Superior temporal gyrus (tissue), 1 donor: ENCODE data around the gene AIRE.
"Not testable (repeated sequence)": the region's sequence is repeated elsewhere in the genome, so short reads cannot be mapped to it uniquely, and the experiment has no call there.

Experiments used
- DNase-seq: peaks from one replicate; pipeline ENCODE4 v3.0.0-alpha.2; 2016; ENCODE audit errors: extremely low spot score

AIRE gene

DNA sequence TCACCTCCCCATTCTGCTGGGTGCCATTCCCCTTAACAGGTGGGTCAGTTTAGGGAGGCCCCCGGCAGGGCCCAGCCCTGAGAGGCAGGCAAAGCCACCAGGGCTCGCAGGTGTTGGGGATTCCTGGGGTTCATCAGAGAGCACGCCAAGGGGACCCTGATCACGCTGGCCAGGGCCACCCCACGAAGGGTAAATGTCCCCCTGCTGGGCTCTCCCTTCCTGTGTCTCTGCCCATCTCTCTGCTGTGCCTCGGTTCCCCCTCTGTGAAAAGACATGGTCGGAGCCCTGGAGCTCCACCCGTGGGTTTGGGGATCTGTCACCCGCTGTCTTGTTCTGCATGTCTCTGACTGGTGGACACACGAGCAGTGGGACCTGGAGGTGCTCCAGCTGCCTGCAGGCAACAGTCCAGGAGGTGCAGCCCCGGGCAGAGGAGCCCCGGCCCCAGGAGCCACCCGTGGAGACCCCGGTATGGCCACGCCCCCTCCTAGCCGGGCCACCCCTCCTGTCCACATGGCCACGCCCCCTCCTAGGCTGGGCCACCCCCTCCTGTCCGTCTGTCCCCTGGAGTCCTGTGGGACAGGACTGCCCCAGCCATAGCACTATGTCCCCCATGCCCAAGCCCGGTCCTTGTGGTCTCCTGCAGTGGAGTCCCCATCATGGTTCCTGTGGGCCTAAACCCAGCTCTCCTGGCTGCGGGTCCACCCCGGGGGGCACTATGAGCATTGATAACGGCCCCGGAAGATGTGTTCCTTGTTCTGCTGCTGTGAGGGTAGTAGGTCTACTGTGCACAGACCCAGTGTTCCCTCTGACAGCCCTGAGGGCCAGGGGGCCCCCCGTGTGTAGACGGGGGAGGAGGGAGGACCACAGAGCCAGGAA lies 6.5 kb downstream of the AIRE start:
- DNase-seq: no peak

DNA sequence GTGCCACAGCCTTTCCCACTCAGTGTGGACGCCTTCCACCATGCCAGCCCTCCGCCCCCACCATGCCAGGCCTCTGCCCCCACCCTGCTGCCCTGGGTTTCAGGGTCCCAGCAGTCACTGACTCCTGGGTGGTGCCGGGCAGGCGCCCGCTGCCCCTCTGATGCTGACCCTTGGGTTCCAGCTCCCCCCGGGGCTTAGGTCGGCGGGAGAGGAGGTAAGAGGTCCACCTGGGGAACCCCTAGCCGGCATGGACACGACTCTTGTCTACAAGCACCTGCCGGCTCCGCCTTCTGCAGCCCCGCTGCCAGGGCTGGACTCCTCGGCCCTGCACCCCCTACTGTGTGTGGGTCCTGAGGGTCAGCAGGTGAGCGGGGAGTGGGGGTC lies 7.1 kb downstream of the AIRE start:
- DNase-seq: no peak

DNA sequence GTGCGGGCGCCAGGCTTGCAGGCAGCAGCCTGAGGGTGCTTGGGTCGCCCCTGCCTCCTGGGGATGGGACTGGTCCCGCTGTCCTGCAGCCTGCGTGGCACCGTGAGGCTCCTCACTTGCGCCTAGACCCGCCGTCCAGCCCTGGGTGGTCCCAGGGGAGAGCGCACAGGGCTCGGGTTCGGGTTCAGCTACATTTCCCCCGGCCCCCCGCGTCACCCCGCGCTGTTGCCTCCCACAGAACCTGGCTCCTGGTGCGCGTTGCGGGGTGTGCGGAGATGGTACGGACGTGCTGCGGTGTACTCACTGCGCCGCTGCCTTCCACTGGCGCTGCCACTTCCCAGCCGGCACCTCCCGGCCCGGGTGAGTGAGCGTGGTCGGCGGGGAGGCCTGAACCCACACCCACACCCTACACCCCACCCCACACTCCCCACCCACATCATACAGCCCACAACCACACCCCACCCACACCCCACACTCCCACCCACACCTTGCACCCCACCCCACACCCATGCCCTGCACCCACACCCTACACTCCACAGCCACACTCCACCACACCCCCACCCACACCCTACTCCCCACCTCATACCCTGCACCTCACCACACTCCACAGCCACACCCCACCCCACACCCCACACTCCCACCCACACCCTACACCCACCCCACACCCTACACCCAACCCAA lies 8.0 kb downstream of the AIRE start:
- no peak for DNase-seq

DNA sequence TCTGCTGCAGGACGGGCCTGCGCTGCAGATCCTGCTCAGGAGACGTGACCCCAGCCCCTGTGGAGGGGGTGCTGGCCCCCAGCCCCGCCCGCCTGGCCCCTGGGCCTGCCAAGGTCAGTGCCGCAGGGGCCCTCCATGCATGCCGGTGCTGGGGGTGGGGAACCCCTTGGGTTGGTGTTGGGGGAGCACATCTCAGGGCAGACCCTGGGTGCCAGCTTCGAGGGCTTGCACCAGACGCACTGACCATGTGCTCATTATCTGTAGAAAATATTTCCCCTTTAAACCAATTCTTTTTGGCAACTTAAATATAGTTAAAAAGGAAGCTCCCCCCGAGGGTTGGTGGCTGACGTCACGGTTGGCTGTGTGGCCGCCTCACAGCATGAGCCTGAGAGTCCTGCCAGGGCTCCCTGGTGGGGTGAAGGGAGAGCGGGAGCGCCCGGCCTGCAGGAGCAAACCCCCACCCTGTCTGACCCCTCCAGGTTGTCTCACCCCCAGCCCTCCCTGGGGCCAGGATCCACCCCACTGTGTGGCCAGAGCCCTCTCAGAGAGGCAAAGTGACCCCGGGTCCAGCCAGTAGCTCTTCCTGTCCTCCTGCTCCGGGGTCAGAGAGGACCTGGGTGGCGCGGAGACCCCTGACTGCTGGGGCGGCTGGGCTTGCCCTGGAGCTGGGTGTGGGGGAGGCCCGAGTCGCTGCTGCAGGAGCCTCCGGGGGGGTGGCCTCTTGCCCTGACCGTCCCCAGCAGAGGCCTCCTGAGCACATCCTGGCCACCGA lies 8.9 kb downstream of the AIRE start:
- DNase-seq: no peak

DNA sequence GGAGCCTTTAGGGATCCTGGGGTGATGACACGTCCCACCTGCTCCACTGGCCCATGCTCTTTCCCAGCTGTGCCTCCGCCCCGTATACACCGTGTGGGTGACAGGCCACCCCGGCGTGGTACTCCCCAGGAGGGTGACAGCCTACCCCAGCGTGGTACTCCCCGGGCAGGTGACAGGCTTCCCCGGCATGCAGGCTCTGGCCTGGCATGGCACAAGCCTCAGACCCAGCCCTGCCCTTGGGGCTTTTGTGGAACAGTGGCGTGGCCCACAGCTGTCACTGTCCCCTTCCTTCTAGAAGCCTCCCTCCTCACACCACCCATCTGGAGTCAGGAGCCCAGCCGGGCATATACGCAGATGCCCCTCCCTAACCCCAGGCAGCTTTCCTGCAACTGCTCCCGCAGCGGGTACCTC lies 9.5 kb downstream of the AIRE start:
- DNase-seq: no peak

DNA sequence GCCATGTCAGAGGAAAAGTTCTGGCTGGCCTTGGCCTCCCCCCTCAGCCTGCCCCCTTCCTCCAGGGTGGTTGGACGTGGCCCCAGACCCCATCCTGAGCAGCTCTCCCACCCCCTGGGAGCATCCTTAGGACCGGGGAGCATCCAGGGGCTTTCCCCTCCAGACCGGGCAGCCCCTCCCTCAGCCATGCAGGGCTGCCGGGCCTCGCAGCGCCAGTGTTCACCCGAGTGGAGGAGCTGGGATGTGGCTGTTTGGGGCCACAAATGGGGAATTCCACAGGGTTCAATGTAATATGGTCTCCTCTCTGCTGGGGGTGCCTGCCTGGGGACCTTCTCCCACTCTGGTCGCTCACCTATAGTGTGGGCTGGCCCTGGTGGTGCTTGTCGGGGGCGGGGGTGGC lies 10.0 kb downstream of the AIRE start:
- no peak for DNase-seq

DNA sequence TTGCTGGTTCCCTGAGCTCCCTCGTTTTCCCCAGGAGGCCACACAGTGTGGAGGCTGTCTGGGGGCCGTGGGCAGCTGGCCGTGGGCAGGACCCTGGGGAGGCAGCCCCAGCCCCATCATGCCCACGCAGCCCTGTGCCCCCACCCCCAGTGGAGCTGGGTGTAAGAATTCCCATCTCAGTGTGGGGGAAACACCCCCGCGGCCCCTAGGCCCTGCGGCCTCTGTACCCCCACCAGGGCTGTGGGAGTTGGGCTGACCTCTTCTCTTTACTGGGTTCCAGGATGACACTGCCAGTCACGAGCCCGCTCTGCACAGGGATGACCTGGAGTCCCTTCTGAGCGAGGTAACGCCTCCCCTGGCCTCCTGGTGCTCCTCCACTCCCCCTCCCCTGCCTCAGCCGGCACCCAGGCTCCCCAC lies 10.4 kb downstream of the AIRE start:
- no peak for DNase-seq

DNA sequence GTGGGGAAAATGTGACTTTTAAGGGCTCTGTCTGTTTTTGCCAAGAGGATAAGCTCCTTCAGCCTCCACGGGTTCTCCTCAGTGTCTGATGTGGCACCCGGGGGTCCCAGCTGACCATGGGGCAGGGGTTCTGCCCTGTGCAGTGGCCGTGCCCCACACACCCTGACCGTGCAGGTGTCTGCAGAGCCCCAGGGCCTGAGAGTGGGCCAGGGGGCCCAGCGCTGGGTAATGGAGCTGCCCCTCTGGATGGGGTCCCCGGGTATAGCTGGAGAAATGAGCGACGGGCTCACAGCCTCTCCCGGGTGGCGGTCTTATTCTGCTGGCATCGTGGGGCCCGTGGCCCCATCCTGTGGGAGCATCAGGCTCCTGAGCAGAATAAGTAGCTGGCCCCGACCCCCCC lies 11.2 kb downstream of the AIRE start:
- DNase-seq: no peak

DNA sequence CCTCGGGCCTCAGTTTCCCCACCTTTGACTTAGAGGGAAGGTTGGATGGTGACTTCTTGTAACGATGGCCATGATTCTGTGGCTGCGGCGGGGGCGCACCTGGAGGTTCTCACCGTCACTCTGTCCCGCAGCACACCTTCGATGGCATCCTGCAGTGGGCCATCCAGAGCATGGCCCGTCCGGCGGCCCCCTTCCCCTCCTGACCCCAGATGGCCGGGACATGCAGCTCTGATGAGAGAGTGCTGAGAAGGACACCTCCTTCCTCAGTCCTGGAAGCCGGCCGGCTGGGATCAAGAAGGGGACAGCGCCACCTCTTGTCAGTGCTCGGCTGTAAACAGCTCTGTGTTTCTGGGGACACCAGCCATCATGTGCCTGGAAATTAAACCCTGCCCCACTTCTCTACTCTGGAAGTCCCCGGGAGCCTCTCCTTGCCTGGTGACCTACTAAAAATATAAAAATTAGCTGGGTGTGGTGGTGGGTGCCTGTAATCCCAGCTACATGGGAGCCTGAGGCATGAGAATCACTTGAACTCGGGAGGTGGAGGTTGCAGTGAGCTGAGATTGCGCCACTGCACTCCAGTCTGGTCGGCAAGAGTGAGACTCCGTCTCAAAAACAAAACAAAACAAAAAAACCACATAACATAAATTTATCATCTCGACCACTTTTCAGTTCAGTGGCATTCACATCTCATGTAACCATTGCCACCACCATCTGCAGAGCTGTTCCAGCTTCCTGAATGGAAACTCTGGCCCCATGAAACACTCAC lies 12.0 kb downstream of the AIRE start:
- DNase-seq: peak; percentile 95

DNA sequence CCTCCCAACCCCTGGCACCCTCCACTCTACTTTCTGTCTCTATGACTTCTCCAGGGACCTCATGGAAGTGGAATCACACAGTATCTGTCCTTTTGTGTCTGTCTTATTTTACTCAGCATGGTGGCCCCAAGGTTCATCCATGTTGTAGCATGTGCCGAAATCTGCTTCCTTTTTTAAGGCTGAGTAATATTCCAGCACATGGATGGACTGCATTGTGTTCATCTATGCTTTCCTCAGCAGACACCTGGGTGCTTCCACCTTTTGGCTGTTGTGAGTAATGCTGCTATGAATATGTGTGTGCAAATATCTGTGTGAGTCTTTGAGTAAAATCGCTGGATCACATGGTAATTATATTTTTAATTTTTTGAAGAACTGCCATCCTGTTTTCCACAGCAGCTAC lies 12.6 kb downstream of the AIRE start:
- no peak for DNase-seq

DNA sequence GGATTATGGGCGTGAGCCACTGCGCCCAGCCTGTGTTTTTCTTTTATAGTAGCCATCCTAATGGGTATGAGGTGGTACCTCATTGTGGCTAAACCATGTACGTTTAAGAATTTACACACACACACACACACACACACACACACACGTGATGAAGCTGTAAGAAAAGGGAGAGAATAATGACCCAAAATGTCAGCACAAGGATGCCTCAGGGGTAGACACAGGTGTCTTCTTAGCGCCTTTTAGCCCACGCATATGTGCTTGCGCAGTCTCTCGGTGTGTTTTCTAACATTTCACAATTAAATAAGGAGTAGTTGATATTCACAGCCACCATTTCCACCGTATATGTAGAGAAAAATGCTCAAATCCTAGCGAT lies 13.4 kb downstream of the AIRE start:
- DNase-seq: no peak

DNA sequence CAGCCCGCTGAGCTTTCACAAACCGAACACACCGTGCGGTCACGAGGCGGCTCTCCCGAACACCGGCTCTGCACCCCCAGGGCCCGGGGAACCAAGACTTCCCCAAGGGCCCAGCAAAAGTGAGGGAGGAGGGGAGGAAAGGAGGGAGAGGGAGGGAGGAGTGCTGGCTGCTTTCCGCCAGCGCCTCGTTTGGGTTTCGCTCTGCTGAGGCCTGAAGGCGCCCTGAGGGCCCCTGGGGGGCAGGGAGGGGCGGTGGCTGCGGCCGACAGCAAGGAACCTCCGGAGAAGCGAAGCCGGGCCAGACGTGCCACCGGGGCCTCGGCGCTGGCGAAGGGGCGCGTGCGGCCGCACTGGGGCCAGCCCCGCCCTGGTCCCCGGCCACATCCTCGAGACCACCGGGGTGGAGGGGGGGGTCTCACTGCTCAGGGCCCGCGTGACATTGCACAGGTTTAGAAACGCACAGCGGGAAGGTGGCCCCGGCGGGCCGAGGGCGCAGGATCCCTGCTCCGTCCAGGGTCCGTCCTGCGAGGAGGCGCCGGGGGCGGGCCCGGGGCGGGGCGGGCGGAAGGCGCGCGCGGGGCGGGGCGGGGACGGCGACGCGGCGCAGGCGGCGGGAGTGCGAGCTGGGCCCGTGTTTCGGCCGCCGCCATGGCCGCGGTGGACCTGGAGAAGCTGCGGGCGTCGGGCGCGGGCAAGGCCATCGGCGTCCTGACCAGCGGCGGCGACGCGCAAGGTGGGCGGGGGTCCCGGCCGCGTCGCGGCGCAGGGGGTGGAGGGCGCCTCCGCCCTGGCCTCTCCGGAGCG lies 14.0 kb downstream of the AIRE start, which contains the start of gene PFKL:
Gene PFKL (plus strand): TSS at position 596 of the 804 bp plus-strand sequence. CDS start 53 bp downstream, at position 649.
- DNase-seq: peak; percentile 42

DNA sequence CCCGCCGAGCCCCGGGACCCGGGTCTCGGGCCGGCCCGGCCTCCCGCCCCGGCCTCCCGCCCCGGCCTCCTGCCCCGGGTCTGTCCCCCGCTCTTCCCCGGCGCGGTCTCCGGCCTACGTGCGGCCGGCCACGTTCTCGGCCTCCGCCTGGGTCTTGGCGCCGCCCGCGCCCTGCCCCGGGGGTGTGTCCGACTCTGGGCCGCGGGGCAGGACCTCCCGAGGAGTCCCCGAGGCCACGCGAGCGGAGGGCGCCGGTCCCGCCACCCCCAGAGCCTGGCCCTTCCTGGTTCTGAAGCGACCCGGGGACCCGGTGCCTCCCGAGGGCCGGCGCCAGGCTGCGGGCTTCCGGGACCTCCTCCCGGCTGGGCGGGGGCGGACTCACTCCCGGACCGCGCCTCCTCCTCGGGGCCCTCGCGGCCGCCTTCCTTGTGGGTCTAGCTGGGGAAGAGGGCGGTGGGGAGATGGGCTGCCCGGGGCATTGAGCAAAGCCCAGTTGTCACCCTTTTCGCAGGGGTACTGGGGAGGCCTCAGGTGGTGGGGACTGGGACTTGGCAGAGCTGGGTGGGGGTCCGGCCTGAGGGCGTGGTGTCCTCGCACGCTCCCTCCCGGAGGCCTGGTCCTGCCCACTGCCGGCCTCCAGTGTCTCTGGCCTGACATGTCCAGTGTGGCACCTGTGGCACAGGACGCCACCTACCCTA lies 14.7 kb downstream of the AIRE start:
- DNase-seq: no peak

DNA sequence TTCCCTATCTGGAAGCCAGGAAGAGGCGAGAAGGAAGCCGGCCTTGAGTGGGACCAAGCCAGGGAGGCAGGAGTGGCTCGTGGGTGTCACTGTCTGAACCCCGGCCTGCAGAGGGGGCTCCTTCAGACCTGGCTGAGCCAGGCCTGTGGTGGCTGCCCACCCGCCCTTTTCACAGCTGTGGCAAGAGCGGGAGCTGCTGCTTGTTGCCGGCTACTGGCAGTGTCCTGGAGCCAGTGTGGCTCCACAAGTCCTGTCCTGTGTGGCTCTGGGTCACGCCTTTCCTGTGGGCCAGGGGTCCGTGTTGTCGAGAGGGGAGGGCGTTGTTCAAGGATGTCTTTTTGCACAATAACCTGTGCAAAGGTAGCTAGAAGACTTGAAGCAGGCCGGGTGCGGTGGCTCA lies 15.5 kb downstream of the AIRE start:
- DNase-seq: no peak

DNA sequence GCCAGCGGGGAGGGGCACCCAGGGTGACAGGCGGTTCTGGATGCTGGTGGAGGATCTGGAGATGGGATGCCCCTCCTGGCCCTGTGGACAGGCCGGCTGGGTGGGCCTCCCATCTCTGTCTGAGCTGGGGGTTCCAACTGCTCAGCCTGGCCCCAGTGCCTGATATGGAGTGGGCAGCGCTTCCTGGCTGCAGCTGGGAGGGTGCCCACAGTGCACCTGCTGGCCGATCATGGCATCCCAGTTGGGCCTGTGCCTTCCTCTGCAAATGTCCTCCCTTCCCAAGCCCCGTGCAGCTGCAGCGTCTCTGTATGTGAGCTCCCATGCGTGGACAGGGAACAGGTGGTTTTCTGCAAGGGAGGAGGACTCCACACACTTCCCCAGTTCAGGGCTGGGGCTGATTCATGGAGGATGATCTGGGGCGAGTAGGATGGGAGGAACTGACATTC lies 16.3 kb downstream of the AIRE start:
- peak; percentile 28 for DNase-seq

DNA sequence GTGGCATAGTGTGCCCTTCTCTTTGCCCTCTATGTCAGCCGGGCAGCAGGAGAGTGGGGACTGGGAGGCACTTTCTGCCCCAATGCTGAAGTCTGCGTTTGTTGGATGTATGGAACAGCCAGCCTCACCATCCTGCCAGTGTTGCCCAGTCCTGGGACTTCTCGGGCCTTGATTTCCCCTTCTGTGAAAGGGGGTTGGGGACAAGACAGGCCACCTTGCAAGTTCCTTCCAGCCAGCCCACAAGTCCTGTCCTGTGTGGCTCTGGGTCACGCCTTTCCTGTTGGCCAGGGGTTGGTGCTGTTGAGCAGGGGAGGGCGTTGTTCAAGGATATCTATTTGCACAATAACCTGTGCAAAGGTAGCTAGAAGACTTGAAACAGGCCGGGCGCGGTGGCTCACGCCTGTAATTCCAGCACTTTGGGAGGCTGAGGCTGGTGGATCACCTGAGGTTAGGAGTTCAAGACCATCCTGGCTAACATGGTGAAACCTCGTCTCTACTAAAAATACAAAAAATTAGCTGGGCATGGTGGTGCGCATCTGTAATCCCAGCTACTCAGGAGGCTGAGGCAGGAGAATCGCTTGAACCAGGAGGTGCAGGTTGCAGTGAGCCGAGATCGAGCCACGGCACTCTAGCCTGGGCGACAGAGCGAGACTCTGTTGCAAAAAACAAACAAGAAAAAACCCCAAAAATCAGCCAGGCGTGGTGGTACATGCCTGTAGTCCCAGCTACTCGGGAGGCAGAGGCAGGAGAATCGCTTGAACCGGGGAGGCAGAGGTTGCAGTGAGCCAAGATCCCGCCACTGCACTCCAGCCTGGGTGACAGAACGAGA lies 17.1 kb downstream of the AIRE start:
- DNase-seq: not testable (repeated sequence)

DNA sequence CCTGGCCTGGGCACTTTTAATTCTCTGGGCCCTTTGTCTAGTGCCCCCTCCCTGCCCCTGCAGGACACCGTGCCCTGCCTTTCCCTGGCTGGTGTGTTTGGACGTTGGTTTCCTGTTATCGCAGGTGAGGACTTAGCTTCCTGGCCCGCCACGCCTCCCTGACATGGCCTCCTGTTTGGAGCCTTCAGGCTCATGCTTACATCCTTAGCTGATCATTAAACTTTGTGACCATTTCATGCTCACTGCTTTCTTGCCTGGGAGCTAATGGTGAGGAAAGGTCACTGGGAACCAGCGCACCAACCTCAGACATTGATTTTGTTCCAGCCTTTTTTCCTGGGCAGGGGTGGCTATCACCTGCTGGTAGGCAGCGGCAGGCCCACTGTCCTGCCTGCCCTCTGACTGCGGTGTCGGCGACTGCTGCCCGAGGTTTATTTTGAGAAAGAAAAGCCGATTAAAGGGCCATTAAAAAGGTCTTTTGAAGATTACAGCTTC lies 17.9 kb downstream of the AIRE start:
- DNase-seq: peak; percentile 24

DNA sequence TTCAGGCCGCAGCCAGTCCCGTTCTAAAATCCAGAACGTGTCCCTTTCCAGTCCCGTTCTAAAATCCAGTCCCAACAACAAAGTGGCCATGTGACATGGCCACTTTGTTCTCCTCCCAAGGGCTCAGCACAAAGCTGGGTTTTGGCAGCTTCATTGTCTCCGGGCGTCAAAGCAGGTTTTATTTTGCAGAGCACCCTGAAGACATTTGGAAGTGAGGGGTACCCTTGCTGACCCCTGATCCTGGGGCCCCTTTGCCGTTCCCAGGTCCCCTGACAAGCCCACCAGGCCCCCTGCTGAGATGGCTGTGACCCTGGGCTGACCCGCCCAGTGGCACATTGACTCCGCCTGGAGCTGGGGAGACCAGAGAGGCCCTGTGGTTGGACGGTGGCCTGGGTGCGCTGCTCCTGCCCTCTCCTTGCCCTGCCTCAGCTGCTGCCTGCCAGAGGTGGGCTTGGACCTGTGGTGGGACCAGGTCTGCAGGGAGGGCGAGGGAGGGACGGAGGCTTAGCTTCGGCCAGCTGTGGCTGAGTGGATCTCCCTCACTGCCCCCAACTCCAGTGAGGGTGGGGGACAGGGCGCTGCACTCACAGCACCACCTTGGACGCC lies 18.4 kb downstream of the AIRE start:
- peak; percentile 58 for DNase-seq

DNA sequence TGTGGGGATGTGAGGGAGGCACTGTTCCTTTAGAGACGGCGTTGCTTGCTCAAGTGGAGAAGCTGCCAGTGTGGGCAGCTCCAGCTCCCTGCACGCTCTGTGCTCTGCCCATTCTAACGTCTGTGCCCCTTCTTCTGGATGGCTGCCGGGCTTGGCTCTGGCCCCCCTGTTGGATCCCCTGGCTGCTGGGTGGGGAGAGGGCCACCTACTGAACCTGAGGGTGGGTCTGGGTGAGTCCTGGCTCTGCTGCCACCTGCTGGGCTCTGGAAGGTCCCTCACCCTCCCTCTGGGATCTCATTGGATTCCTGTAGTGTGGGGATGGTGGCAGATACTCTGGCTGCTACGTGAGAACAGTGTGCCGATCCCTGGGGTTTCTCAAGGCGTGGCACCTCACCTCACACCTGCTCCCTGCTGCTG lies 19.2 kb downstream of the AIRE start:
- DNase-seq: peak; percentile 79
